HFFc6 (cell line): ENCODE measurements around the gene TTC39C. TPM values are rescaled to one million over a fixed set of nuclear protein-coding genes. Genes with fewer than 3 reads are reported as not detected.
"Not testable (repeated sequence)": the region's sequence is repeated elsewhere in the genome, so short reads cannot be mapped to it uniquely, and the experiment has no call there.

Experiments used
- DNase-seq: peaks from one replicate; pipeline ENCODE4 v3.0.0-alpha.2; 2018
- H3K27ac Mint-ChIP-seq: 2 replicates; pipeline ENCODE4 v1.8.0; 2020; ENCODE audit warnings: mild to moderate bottlenecking, mixed read lengths
- H3K27me3 Mint-ChIP-seq: 2 replicates; pipeline ENCODE4 v1.8.0; 2021; ENCODE audit warnings: mild to moderate bottlenecking, moderate library complexity, mixed read lengths; ENCODE audit not compliant: insufficient read depth
- H3K36me3 Mint-ChIP-seq: 2 replicates; pipeline ENCODE4 v1.8.0; 2021; ENCODE audit warnings: low read depth, mixed read lengths
- H3K4me1 Mint-ChIP-seq: 2 replicates; pipeline ENCODE4 v1.8.0; 2020; ENCODE audit warnings: low read depth, mixed read lengths
- H3K4me3 Mint-ChIP-seq: 2 replicates; pipeline ENCODE4 v1.8.0; 2020; ENCODE audit warnings: mild to moderate bottlenecking, moderate library complexity, mixed read lengths
- H3K9me3 Mint-ChIP-seq: 2 replicates; pipeline ENCODE4 v1.8.0; 2020; ENCODE audit warnings: mild to moderate bottlenecking, mixed read lengths
- total RNA-seq, 6 experiments: library from RNA; stranded (reverse); fragmentation: NEBNext Ultra II Directional; extraction: Animal tissue kit (Norgen Biotek cat#: 25700); gene quantifications; 2 replicates in 1 of 6; 3 replicates in 5 of 6; pipeline ENCODE4 v1.2.3, GENCODE V29; 2021
- TF ChIP-seq, protein P1 (sequence below): fragments of 200-600 bp; sonication (generic); IDR thresholded peaks from 2 replicates; pipeline ENCODE4 v1.5.0; 2021; ENCODE audit warnings: antibody characterized with exemption, mild to moderate bottlenecking

The TTC39C gene
- total RNA-seq, 6 experiments from 2014 or later: 10.1 to 21.3 (median 17.4) TPM

DNA sequence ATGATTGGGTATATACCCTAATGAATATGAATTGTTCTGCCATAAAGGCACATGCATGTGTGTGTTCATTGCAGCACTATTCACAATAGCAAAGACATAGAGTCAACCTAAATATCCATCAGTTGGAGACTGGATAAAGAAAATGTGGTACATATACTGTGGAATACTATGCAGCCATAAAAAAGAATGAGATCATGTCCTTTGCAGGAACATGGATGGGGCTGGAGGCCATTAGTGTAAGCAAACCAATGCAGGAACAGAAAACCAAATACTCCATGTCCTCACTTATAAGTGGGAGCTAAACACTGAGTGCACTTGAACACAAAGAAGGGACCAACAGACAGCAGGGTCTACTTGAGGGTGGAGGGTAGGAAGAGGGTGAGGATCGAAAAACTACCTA lies 43.2 kb downstream of the TTC39C start:
- TF ChIP-seq, protein P1, sequence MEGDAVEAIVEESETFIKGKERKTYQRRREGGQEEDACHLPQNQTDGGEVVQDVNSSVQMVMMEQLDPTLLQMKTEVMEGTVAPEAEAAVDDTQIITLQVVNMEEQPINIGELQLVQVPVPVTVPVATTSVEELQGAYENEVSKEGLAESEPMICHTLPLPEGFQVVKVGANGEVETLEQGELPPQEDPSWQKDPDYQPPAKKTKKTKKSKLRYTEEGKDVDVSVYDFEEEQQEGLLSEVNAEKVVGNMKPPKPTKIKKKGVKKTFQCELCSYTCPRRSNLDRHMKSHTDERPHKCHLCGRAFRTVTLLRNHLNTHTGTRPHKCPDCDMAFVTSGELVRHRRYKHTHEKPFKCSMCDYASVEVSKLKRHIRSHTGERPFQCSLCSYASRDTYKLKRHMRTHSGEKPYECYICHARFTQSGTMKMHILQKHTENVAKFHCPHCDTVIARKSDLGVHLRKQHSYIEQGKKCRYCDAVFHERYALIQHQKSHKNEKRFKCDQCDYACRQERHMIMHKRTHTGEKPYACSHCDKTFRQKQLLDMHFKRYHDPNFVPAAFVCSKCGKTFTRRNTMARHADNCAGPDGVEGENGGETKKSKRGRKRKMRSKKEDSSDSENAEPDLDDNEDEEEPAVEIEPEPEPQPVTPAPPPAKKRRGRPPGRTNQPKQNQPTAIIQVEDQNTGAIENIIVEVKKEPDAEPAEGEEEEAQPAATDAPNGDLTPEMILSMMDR: no peak
- peaks cover 22% of the 10 kb centered on the region for H3K4me1 Mint-ChIP-seq
- no peaks in the 10 kb centered on the region for H3K9me3 Mint-ChIP-seq
- no peaks in the 10 kb centered on the region for H3K36me3 Mint-ChIP-seq
- no peaks in the 10 kb centered on the region for H3K27me3 Mint-ChIP-seq
- no peak overlapping the region for H3K27ac Mint-ChIP-seq
- DNase-seq: no peak
- no peak overlapping the region for H3K4me3 Mint-ChIP-seq

DNA sequence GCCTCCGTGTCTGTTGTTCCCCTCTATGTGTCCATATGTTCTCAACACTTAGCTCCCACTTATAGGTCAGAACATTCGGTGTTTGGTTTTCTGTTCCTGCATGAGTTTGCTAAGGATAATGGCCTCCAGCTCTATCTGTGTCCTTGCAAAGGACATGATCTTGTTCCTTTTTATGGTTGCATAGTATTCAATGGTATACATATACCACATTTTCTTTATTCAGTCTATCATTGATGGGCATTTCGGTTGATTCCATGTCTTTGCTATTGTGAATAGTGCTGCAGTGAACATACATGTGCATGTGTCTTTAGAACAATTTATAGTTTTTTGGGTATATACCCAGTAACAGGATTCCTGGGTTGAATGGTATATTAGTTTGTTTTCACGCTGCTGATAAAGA lies 44.8 kb downstream of the TTC39C start:
- not testable (repeated sequence) for DNase-seq, H3K36me3 Mint-ChIP-seq, H3K4me3 Mint-ChIP-seq, H3K27me3 Mint-ChIP-seq, H3K9me3 Mint-ChIP-seq, H3K27ac Mint-ChIP-seq
- H3K4me1 Mint-ChIP-seq: peaks cover 31% of the 10 kb centered on the region

DNA sequence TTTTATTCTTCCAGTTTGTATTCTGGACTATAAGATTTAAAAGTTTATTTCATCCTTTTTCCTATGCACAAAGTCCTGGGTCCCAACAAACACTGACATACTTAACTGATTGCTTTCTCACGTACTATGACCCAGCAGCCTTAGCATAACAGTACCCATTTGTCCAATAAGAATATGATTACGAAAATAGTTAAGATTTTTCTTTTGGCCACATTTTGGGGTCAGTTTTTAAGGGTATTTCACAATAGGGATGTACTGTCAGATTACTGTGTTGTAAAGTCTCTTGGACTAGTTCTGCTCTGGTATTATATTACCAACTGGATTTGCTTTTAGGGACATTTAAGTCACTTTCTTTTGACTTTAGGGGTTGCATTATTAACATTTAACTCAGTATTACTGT lies 46.1 kb downstream of the TTC39C start:
- TF ChIP-seq, protein P1: no peak
- Mint-ChIP-seq H3K27me3 (no peaks in the 10 kb centered on the region), H3K4me1 (peaks cover 28% of the 10 kb centered on the region), H3K36me3 (no peaks in the 10 kb centered on the region), H3K4me3 (no peak overlapping the region), H3K27ac (no peak overlapping the region), H3K9me3 (no peaks in the 10 kb centered on the region)
- no peak for DNase-seq

DNA sequence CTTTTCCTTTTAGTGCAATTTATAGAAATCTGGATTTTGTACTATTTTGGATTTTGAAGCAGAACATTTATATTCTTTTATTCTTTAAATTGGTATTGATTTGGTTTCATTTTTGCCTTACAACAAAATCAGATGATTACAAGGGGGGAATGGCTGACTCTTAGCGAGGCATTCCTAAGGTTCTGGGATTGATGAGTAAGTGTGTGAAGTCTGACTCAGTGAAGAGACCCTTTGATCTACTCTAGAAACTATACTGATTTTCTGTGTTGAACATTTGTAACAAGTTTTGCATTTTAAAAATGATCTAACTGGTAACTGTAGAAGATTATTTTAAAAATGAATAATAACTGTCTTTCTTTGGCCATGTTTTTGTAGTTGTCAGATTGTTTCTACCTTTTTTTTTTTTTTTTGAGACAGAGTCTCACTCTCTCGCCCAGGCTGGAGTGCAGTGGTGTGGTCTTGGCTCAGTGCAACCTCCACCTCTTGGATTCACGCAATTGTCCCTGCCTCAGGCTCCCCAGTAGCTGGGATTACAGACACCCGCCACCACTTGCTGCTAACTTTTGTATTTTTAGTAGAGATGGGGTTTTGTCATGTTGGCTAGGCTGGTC lies 48.7 kb downstream of the TTC39C start:
- no peak for DNase-seq
- Mint-ChIP-seq H3K4me1 (peaks cover 28% of the 10 kb centered on the region), H3K4me3 (0 out of 2 replicates have a peak overlapping the region, but pooled peaks have one; percentile 13), H3K27me3 (no peaks in the 10 kb centered on the region), H3K36me3 (peaks cover 5% of the 10 kb centered on the region; the same call in 1 of the 2 replicates), H3K9me3 (no peaks in the 10 kb centered on the region), H3K27ac (no peak overlapping the region)
- TF ChIP-seq, protein P1: no peak

DNA sequence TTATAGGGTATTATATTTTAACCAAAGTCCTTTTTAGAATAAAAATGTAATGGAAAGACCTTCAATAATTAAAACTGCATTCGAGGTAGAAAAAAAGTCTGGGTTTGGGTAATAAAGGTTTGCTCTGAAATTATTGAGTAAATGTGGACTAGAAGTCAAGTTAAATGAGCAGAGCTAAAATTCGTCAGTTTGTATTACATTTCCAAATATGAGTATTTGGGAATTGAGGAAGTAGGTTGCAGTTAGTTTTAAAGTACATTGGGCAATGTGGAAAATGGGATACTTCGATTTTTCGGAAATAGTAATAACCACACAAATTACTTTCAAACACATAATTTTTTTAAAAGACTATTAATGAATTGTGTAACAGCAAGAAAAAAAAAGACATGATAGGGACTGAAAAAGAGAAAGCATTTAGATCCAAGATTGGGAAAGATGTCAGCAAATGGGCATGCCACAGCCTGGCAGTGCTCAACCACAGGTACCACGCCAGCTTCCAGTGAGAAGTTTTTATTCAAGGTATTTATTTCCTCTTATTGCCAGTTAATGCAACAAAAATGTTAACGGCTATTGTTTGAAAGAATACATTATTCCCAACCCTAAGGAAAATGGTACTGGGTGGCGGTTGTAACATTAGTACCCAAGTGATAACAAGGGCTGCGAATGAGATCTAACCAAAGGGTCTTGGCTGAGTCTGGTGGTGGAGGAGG lies 50.0 kb downstream of the TTC39C start:
- no peak overlapping the region for H3K27ac Mint-ChIP-seq
- TF ChIP-seq, protein P1: no peak
- peaks cover 28% of the 10 kb centered on the region for H3K4me1 Mint-ChIP-seq
- DNase-seq: no peak
- H3K27me3 Mint-ChIP-seq: no peaks in the 10 kb centered on the region
- H3K36me3 Mint-ChIP-seq: peaks cover 5% of the 10 kb centered on the region; the same call in 1 of the 2 replicates
- H3K9me3 Mint-ChIP-seq: no peaks in the 10 kb centered on the region
- H3K4me3 Mint-ChIP-seq: no peak overlapping the region

DNA sequence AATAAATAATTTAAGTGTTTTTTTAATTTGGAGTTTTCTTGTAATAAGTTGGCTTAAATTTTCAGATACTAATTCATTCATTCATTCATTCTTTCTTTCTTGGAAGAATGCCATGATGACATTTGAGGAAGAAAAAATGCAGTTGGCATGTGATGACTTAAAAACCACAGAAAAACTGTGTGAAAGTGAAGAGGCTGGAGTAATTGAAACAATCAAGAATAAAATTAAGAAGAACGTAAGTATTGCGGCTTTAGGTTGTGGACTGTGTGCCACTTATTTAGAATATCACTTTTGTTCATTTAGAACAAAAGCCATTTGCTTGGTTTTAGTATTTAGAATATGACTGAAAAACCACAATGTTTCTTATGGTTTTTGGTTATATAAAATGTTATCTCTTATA lies 51.4 kb downstream of the TTC39C start:
- TF ChIP-seq, protein P1: no peak
- no peak overlapping the region for H3K4me3 Mint-ChIP-seq
- no peaks in the 10 kb centered on the region for H3K27me3 Mint-ChIP-seq
- H3K4me1 Mint-ChIP-seq: peaks cover 28% of the 10 kb centered on the region
- DNase-seq: no peak
- H3K36me3 Mint-ChIP-seq: peaks cover 5% of the 10 kb centered on the region; the same call in 1 of the 2 replicates
- no peak overlapping the region for H3K27ac Mint-ChIP-seq
- no peaks in the 10 kb centered on the region for H3K9me3 Mint-ChIP-seq
